ENCODE results near the gene FARS2.
"Not testable (repeated sequence)": the region's sequence is repeated elsewhere in the genome, so short reads cannot be mapped to it uniquely, and the experiment has no call there.

Gene FARS2

DNA sequence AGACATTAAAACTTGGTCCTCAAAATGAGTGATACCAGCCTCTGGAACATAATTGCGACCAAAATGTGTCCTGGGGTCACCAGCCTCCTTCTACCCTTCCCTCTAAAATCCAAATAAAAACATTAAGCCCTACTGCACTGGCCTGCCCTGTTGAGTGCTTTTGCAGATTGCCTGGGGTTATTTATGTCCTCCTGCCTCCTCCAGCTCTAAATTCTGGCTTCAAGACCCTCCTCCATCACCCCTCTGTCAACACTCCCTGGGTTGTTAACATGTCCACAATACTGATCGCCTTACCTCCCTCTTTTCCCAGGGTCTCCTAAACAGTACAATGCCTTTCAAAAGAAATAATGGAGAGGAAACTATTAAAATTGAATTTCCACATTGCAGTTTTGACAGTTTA lies 418.0 kb downstream of the FARS2 start:
- peaks cover 4% of the 10 kb centered on the region for H3K36me3 Mint-ChIP-seq (ENCODE audit: low read depth)
- peak overlapping the region in 1 of 3 experiments; percentile 21 for H3K27ac Mint-ChIP-seq
- H3K27me3 Mint-ChIP-seq (ENCODE audit: low read depth), result peaks cover 6% of the 10 kb centered on the region
- H3K4me3 Mint-ChIP-seq, result no peak overlapping the region
- TF ChIP-seq CTCF (IDR thresholded peaks at IDR 0.05; ENCODE audit: unreplicated experiment in 3 of 3), result no peak
- peaks cover 3% of the 10 kb centered on the region for H3K9me3 Mint-ChIP-seq
- peaks cover 10% of the 10 kb centered on the region for H3K4me1 Mint-ChIP-seq

GRCh38 chr6:5679691-5680090 lies 418.4 kb downstream of the FARS2 start:
- Mint-ChIP-seq H3K36me3 (ENCODE audit: low read depth) (peaks cover 7% of the 10 kb centered on the region), H3K9me3 (peaks cover 3% of the 10 kb centered on the region), H3K27me3 (ENCODE audit: low read depth) (peaks cover 3% of the 10 kb centered on the region)

DNA sequence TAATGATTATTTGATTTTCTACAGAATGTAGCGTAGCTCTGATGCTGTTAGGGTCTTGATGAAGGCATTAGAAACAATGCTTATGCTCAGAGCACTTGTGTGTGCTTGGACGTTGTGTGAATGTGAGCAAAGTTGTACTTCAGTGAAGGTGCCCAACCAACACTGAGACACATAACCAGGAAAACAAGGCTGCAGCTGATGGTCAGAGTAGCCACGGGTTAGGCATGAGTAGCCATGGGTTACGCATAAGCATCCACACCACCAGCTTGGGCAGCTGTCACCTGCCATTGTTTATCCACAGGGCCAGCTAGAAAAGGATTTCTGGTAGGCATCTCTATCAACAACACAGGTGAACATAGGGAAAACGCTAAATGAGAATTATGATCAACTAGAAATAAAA lies 418.8 kb downstream of the FARS2 start:
- peaks cover 3% of the 10 kb centered on the region for H3K9me3 Mint-ChIP-seq
- H3K4me1 Mint-ChIP-seq, result peaks cover 10% of the 10 kb centered on the region
- no peak overlapping the region for H3K4me3 Mint-ChIP-seq
- TF ChIP-seq CTCF (IDR thresholded peaks at IDR 0.05; ENCODE audit: unreplicated experiment in 3 of 3), result no peak
- H3K36me3 Mint-ChIP-seq (ENCODE audit: low read depth), result peaks cover 10% of the 10 kb centered on the region
- H3K27me3 Mint-ChIP-seq (ENCODE audit: low read depth), result no peaks in the 10 kb centered on the region
- peak overlapping the region in 1 of 3 experiments; percentile 21 for H3K27ac Mint-ChIP-seq

More at GRCh38 chr6:5679691-5680090, 418.4 kb downstream of the FARS2 start:
- peaks cover 10% of the 10 kb centered on the region for H3K4me1 Mint-ChIP-seq
- no peak overlapping the region for H3K4me3 Mint-ChIP-seq
- no peak for TF ChIP-seq CTCF (IDR thresholded peaks at IDR 0.05; ENCODE audit: unreplicated experiment in 3 of 3)
- H3K27ac Mint-ChIP-seq, result peak overlapping the region in 1 of 3 experiments; percentile 21

DNA sequence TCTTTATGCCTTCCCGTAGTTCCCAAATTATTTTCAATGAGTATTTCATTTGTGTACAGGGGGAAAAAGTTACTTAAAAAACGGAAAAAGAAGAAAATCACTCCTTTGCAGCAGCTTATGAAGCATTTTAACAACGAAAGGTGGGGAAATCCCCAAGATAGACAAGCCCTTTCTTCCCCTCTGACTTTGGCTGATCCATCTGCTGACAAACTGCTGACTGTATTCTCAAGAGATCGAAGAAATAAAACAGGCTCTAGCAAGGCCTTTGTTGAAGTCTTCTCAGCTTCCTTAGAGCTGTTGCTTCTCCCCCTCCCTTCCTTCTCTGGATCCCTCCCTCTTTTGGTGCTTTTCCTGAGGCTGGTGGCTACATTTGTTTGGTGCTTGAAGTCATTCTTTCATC lies 420.2 kb downstream of the FARS2 start:
- H3K4me3 Mint-ChIP-seq, result no peak overlapping the region
- no peak overlapping the region for H3K27ac Mint-ChIP-seq
- H3K36me3 Mint-ChIP-seq (ENCODE audit: low read depth), result peaks cover 10% of the 10 kb centered on the region
- no peak for TF ChIP-seq CTCF (IDR thresholded peaks at IDR 0.05; ENCODE audit: unreplicated experiment in 3 of 3)
- peaks cover 3% of the 10 kb centered on the region for H3K9me3 Mint-ChIP-seq
- peaks cover 3% of the 10 kb centered on the region for H3K27me3 Mint-ChIP-seq (ENCODE audit: low read depth)
- peaks cover 10% of the 10 kb centered on the region for H3K4me1 Mint-ChIP-seq

GRCh38 chr6:5682530-5682929 lies 421.2 kb downstream of the FARS2 start:
- H3K36me3 Mint-ChIP-seq (ENCODE audit: low read depth), result peaks cover 10% of the 10 kb centered on the region
- H3K4me3 Mint-ChIP-seq, result no peak overlapping the region
- peak overlapping the region in 1 of 3 experiments; percentile 68 for H3K27ac Mint-ChIP-seq
- peaks cover 6% of the 10 kb centered on the region for H3K9me3 Mint-ChIP-seq
- no peak for TF ChIP-seq CTCF (IDR thresholded peaks at IDR 0.05; ENCODE audit: unreplicated experiment in 3 of 3)
- H3K27me3 Mint-ChIP-seq (ENCODE audit: low read depth), result peaks cover 3% of the 10 kb centered on the region
- H3K4me1 Mint-ChIP-seq, result peaks cover 10% of the 10 kb centered on the region

DNA sequence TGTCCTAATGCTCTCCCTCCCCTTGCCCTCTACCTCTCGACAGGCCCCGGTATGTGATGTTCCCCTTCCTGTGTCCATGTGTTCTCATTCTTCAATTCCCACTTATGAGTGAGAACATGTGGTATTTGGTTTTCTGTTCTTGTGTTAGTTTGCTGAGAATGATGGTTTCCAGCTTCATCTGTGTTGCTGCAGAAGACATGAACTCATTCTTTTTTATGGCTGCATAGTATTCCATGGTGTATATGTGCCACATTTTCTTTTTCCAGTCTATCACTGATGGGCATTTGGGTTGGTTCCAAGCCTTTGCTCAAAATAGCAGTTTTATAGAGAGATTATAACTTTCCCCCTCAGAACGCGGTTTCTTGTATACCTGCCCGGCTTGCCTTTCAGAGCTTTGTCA lies 422.4 kb downstream of the FARS2 start:
- not testable (repeated sequence) for H3K4me1 Mint-ChIP-seq; H3K36me3 Mint-ChIP-seq (ENCODE audit: low read depth); H3K27me3 Mint-ChIP-seq (ENCODE audit: low read depth); H3K4me3 Mint-ChIP-seq
- Mint-ChIP-seq H3K9me3 (peaks cover 10% of the 10 kb centered on the region), H3K27ac (peak overlapping the region in 1 of 3 experiments; percentile 83)
